Cardiac fibroblast (primary cell): ENCODE measurements around the gene PRKX.
"Not testable (repeated sequence)": the region's sequence is repeated elsewhere in the genome, so short reads cannot be mapped to it uniquely, and the experiment has no call there.

Source experiments
- DNase-seq, 2 donors: peaks; one replicate each; pipeline versions ENCODE4 v3.0.0 to v3.0.0-alpha.2; 2010; ENCODE audit warnings: low read depth in 2 of 2
- H3K4me3 ChIP-seq, 2 donors: replicated peaks in 1 of 2; 1 replicate in 1 of 2; 2 replicates in 1 of 2; pipeline ENCODE4 v1.5.1; 2011; ENCODE audit warnings: low read depth in 2 of 2, low read length in 2 of 2, mild to moderate bottlenecking in 2 of 2, moderate library complexity in 1 of 2
- CTCF ChIP-seq: IDR thresholded peaks from one replicate; pipeline ENCODE4 v1.5.1; 2011; ENCODE audit warnings: low read depth, mild to moderate bottlenecking, low read length, inconsistent platforms

PRKX gene

GRCh38 chrX:3679669-3680068 is 33.8 kb downstream of the PRKX start:
- no peak for DNase-seq

GRCh38 chrX:3678328-3678727 is 35.1 kb downstream of the PRKX start:
- no peak for TF ChIP-seq CTCF
- H3K4me3 ChIP-seq: no peak overlapping the region
- peak; percentile 10 to 11 for DNase-seq

More at GRCh38 chrX:3679669-3680068, 33.8 kb downstream of the PRKX start:
- H3K4me3 ChIP-seq: no peak overlapping the region
- TF ChIP-seq CTCF: no peak

GRCh38 chrX:3674881-3675280 is 38.6 kb downstream of the PRKX start:
- H3K4me3 ChIP-seq: no peak overlapping the region
- DNase-seq: no peak
- TF ChIP-seq CTCF: no peak

GRCh38 chrX:3669841-3670475 is 43.5 kb downstream of the PRKX start:
- H3K4me3 ChIP-seq: no peak overlapping the region
- TF ChIP-seq CTCF: no peak
- no peak for DNase-seq

- DNase-seq: no peak
- TF ChIP-seq CTCF: no peak
- no peak overlapping the region for H3K4me3 ChIP-seq
These were observed 46.5 kb downstream of the PRKX start for GRCh38 chrX:3666975-3667374.

GRCh38 chrX:3664921-3665320 is 48.5 kb downstream of the PRKX start:
- DNase-seq: no peak
- no peak for TF ChIP-seq CTCF
- no peak overlapping the region for H3K4me3 ChIP-seq

GRCh38 chrX:3663576-3664250 is 49.7 kb downstream of the PRKX start:
- DNase-seq, H3K4me3 ChIP-seq: not testable (repeated sequence)
